Dendritic cell treated with granulocyte-macrophage colony-stimulating factor and Interleukin-4, amounts not matched to agents 40 ng/mL and 50 ng/mL, for 4 days (primary cell): ENCODE results near the gene FAM114A1.
"Not testable (repeated sequence)": the region's sequence is repeated elsewhere in the genome, so short reads cannot be mapped to it uniquely, and the experiment has no call there.

Experiments
- H3K27ac Mint-ChIP-seq: one replicate; pipeline ENCODE4 v1.8.0; 2022; ENCODE audit warnings: mild to moderate bottlenecking, mixed read lengths
- H3K27me3 Mint-ChIP-seq: one replicate; pipeline ENCODE4 v1.8.0; 2022; ENCODE audit warnings: mild to moderate bottlenecking, mixed read lengths
- H3K36me3 Mint-ChIP-seq: one replicate; pipeline ENCODE4 v1.8.0; 2022; ENCODE audit warnings: low read depth, mixed read lengths
- H3K4me1 Mint-ChIP-seq: one replicate; pipeline ENCODE4 v1.8.0; 2022; ENCODE audit warnings: low read depth, mixed read lengths
- H3K4me3 Mint-ChIP-seq: one replicate; pipeline ENCODE4 v1.8.0; 2022; ENCODE audit warnings: mild to moderate bottlenecking, moderate library complexity, mixed read lengths
- H3K9me3 Mint-ChIP-seq: one replicate; pipeline ENCODE4 v1.8.0; 2022; ENCODE audit warnings: mixed read lengths
- intact Hi-C: fragments of 100-400 bp; cut with micrococcal nuclease; formaldehyde crosslinking; loops from one replicate; pipeline ENCODE4 v1.15.0; 2022

Gene FAM114A1

DNA sequence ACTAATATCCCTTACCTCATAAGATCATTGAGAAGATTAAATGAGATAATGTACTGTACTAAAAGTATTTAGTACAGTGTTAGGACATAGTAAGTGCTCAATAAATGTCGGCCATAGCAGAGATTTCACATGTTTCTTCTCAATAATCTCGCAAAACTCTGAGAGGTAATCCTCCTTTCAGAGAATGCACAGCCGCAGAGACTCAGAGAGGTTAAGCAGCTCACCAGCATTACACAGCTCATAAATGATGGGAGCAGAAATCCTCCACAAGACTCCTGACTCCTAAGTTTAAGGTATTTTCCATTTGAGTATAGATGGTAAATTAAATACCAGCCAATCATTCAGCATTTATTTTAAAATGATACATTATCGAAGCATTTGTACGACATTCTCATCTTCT, 34.6 kb downstream of the FAM114A1 start:
- Mint-ChIP-seq H3K4me3 (no peak overlapping the region), H3K27ac (no peak overlapping the region), H3K4me1 (no peaks in the 10 kb centered on the region), H3K36me3 (peaks cover 32% of the 10 kb centered on the region), H3K27me3 (no peaks in the 10 kb centered on the region), H3K9me3 (no peaks in the 10 kb centered on the region)
- intact Hi-C loops, result loop anchor here (1.0 kb wide), 1 partner anchor 233 kb away; no protein-coding TSS in a partner anchor

DNA sequence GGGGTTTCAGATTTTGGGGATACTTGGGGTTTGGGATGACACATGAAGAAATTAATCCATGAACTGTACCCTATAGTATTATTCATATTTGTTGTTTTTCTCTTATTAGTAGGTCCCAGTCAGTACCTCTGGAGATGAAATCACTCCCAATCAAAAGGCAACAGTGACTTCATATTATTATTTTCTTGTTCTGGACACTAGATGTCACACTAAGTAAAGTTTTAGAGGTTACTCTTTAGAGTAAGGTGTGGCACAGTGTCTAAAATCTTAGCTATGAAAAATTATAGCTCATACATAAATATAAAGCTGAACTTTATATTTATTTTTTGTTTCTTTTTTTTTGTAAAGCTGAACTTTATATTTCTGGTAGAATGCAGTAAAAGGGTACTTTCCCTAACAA, 35.1 kb downstream of the FAM114A1 start:
- H3K4me3 Mint-ChIP-seq, result no peak overlapping the region
- peaks cover 36% of the 10 kb centered on the region for H3K36me3 Mint-ChIP-seq
- H3K27me3 Mint-ChIP-seq, result no peaks in the 10 kb centered on the region
- no peak overlapping the region for H3K27ac Mint-ChIP-seq
- H3K4me1 Mint-ChIP-seq, result no peaks in the 10 kb centered on the region
- intact Hi-C loops, result loop anchor here (1.0 kb wide), 1 partner anchor 233 kb away; no protein-coding TSS in a partner anchor
- no peaks in the 10 kb centered on the region for H3K9me3 Mint-ChIP-seq

DNA sequence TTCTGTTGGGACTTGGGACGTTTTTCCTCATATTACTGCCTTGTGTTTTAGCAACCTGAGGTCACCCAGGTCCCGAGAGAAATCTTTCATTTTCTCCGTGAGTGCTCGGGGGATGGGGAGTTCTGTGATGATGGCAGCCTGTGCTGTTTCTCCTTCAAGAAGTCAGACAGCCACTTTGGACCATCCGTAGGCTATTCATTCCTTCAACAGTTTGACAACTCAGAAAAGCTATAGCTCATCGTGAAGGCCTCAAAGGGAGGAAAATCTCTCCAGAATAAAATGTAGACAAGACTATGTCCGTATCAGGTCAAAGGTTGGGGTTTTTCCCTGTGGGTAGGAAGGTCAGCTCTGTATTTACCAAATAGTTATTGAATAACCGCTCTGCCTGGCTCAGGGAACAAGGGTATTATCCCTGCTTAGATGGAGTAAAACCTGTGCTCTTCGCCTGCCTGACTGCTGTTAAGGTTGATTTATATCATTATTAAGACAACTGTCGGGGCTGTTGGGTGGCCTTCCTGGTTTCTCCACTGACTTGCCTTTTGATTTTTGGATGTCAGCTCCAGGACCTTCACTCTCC, 36.6 kb downstream of the FAM114A1 start:
- intact Hi-C loops, result no loop called here
- H3K4me3 Mint-ChIP-seq, result no peak overlapping the region
- peaks cover 41% of the 10 kb centered on the region for H3K36me3 Mint-ChIP-seq
- no peaks in the 10 kb centered on the region for H3K27me3 Mint-ChIP-seq
- H3K4me1 Mint-ChIP-seq, result no peaks in the 10 kb centered on the region
- no peak overlapping the region for H3K27ac Mint-ChIP-seq
- H3K9me3 Mint-ChIP-seq, result no peaks in the 10 kb centered on the region

- no peak overlapping the region for H3K27ac Mint-ChIP-seq
- peaks cover 46% of the 10 kb centered on the region for H3K36me3 Mint-ChIP-seq
- H3K4me1 Mint-ChIP-seq, result no peaks in the 10 kb centered on the region
- H3K9me3 Mint-ChIP-seq, result no peaks in the 10 kb centered on the region
- no peak overlapping the region for H3K4me3 Mint-ChIP-seq
- intact Hi-C loops, result no loop called here
- H3K27me3 Mint-ChIP-seq, result no peaks in the 10 kb centered on the region
Measured at GRCh38 chr4:38904682-38905081, 37.1 kb downstream of the FAM114A1 start.

- Mint-ChIP-seq H3K36me3 (peaks cover 57% of the 10 kb centered on the region), H3K4me3 (no peak overlapping the region), H3K4me1 (no peaks in the 10 kb centered on the region), H3K27me3 (no peaks in the 10 kb centered on the region), H3K27ac (no peak overlapping the region), H3K9me3 (no peaks in the 10 kb centered on the region)
- intact Hi-C loops, result no loop called here
Measured at GRCh38 chr4:38905652-38906385, 38.2 kb downstream of the FAM114A1 start.

DNA sequence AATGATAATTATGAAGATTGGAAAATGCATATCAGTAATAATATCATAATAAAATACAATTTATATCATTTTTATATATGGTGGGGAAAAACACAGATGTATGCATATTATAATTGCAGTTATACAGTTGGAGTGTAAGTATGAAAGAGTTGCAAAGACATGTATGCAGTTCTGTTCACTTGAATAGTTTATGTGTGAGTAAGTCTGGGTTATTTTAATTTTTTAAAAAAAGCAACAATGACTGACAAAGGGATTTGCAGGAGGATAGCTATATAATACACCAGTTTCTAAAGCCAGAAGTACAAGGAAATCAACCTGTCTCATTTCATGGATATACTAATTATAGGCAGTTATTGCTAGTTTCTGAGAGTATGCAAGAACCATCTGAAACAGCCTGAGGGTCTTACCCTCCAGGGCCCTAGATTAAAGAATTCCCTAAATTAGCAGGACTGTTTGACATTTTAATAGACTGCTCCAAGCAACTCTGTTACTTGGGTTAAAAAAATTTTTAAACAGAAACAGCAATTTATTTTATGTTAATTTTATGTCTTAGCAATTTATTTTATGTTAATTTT, 40.2 kb downstream of the FAM114A1 start:
- H3K36me3 Mint-ChIP-seq, result peaks cover 70% of the 10 kb centered on the region
- H3K4me1 Mint-ChIP-seq, result no peaks in the 10 kb centered on the region
- no peaks in the 10 kb centered on the region for H3K9me3 Mint-ChIP-seq
- intact Hi-C loops, result no loop called here
- no peaks in the 10 kb centered on the region for H3K27me3 Mint-ChIP-seq
- H3K27ac Mint-ChIP-seq, result no peak overlapping the region
- H3K4me3 Mint-ChIP-seq, result no peak overlapping the region

- H3K4me3 Mint-ChIP-seq, result no peak overlapping the region
- no peak overlapping the region for H3K27ac Mint-ChIP-seq
- H3K4me1 Mint-ChIP-seq, result no peaks in the 10 kb centered on the region
- peaks cover 76% of the 10 kb centered on the region for H3K36me3 Mint-ChIP-seq
- intact Hi-C loops, result no loop called here
- no peaks in the 10 kb centered on the region for H3K9me3 Mint-ChIP-seq
- no peaks in the 10 kb centered on the region for H3K27me3 Mint-ChIP-seq
Measured at GRCh38 chr4:38909015-38909414, 41.4 kb downstream of the FAM114A1 start.

DNA sequence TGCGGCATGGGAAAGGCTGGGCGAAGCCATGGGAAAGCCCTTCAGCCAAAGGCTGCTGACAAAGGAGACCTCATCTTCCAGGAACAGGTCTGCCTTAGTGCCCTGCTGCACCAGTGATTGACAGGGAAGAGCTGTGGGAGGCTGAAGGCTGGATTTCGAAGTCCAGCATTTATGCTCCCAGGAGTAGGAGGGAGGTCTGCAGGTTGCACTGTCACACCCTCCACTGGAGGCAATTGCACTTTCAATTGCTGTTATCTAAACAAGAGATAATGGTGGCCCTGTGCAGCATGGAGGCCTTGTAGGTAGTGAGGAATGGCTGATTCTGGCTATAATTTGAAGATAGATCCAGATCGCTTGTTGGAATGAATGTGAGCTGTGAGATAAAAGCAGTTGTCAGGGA, 43.7 kb downstream of the FAM114A1 start:
- no peak overlapping the region for H3K4me3 Mint-ChIP-seq

DNA sequence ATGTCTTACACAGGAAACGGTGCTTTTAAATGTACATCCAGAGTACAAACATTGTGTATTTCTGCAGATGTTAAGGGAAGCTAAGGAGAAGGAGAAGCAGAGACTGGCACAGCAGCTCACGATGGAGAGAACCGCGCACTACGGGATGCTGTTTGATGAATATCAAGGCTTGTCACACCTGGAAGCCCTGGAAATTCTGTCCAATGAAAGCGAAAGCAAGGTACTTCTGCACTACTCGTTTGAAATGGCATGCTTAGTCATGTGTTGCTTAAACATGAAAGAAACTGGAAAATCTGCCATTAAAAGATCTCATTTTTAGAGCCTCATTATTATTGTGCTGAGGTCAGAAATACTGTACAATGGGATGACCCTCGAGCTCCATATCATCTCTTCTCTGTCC, 47.2 kb downstream of the FAM114A1 start:
- no peaks in the 10 kb centered on the region for H3K9me3 Mint-ChIP-seq
- no peak overlapping the region for H3K27ac Mint-ChIP-seq

More for the DNA sequence above, 43.7 kb downstream of the FAM114A1 start:
- Mint-ChIP-seq H3K27ac (no peak overlapping the region), H3K4me1 (no peaks in the 10 kb centered on the region), H3K36me3 (peaks cover 69% of the 10 kb centered on the region), H3K9me3 (no peaks in the 10 kb centered on the region), H3K27me3 (no peaks in the 10 kb centered on the region)
- intact Hi-C loops, result no loop called here

GRCh38 chr4:38916267-38916666, 48.7 kb downstream of the FAM114A1 start:
- H3K4me3 Mint-ChIP-seq, H3K27ac Mint-ChIP-seq, H3K27me3 Mint-ChIP-seq, H3K9me3 Mint-ChIP-seq, H3K4me1 Mint-ChIP-seq, intact Hi-C loops: not testable (repeated sequence)
- H3K36me3 Mint-ChIP-seq, result peaks cover 68% of the 10 kb centered on the region

More for the DNA sequence above, 47.2 kb downstream of the FAM114A1 start:
- H3K4me1 Mint-ChIP-seq, result no peaks in the 10 kb centered on the region
- no peak overlapping the region for H3K4me3 Mint-ChIP-seq
- H3K27me3 Mint-ChIP-seq, result no peaks in the 10 kb centered on the region
- peaks cover 72% of the 10 kb centered on the region for H3K36me3 Mint-ChIP-seq
- intact Hi-C loops, result no loop called here

GRCh38 chr4:38917481-38918025, 49.9 kb downstream of the FAM114A1 start:
- Mint-ChIP-seq H3K4me1 (no peaks in the 10 kb centered on the region), H3K36me3 (peaks cover 67% of the 10 kb centered on the region), H3K27ac (no peak overlapping the region), H3K27me3 (no peaks in the 10 kb centered on the region), H3K9me3 (no peaks in the 10 kb centered on the region), H3K4me3 (no peak overlapping the region)
- intact Hi-C loops, result no loop called here

DNA sequence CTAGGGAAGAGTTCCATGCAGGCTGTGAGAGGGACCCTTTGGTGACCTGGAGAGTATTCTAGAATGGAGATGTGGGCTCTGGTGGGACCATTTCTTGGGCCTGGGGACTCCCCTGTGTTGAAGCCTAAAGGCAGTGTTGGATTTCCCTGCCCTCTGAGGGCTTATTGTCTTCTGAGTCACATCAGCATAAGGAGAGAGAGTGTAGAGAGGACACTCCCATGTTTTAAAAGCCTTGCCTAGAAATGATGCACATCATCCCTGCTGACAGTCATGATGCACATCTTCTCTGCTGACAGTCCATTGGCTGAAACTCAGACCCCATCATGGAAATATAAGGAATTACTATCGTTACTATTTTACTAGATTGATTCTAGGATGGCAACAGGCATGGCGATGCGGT, 51.9 kb downstream of the FAM114A1 start:
- no peak overlapping the region for H3K27ac Mint-ChIP-seq
- intact Hi-C loops, result no loop called here
- H3K27me3 Mint-ChIP-seq, result no peaks in the 10 kb centered on the region

GRCh38 chr4:38920186-38920585, 52.6 kb downstream of the FAM114A1 start:
- Mint-ChIP-seq H3K9me3 (no peaks in the 10 kb centered on the region), H3K4me3 (no peak overlapping the region), H3K27ac (no peak overlapping the region), H3K4me1 (no peaks in the 10 kb centered on the region), H3K36me3 (peaks cover 68% of the 10 kb centered on the region), H3K27me3 (no peaks in the 10 kb centered on the region)
- intact Hi-C loops, result no loop called here

More for the DNA sequence above, 51.9 kb downstream of the FAM114A1 start:
- no peak overlapping the region for H3K4me3 Mint-ChIP-seq
- H3K4me1 Mint-ChIP-seq, result no peaks in the 10 kb centered on the region
- H3K36me3 Mint-ChIP-seq, result peaks cover 71% of the 10 kb centered on the region
- no peaks in the 10 kb centered on the region for H3K9me3 Mint-ChIP-seq

DNA sequence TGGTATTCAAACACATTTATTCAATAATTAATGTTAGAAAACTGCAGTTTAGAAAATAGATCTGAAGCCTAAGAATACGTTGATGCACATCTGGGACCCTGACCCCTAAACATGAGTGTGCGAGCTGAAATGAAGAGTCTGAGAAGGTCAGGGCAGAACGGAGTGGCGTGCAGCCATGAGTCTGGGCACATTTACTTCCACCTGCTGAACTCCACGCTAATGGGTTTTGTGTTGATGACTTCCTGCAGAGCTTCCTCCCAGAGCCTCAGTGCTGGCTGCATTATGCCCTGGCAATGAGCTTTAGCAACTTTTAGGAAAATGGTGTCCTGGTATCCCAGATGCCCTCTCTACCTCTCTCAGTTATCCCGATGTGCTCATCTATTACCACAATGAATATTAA, 53.1 kb downstream of the FAM114A1 start:
- intact Hi-C loops, result no loop called here

More for the DNA sequence above, 53.1 kb downstream of the FAM114A1 start:
- Mint-ChIP-seq H3K36me3 (peaks cover 65% of the 10 kb centered on the region), H3K9me3 (no peaks in the 10 kb centered on the region), H3K27ac (no peak overlapping the region), H3K4me1 (no peaks in the 10 kb centered on the region), H3K4me3 (no peak overlapping the region), H3K27me3 (no peaks in the 10 kb centered on the region)
